HL-60 (cell line): ENCODE measurements around the gene CD48.

Source experiments
- SPI1 ChIP-seq: IDR thresholded peaks from 2 replicates; pipeline ENCODE4 v1.6.1; 2012; ENCODE audit warnings: low read depth, mild to moderate bottlenecking, borderline replicate concordance
- TF ChIP-seq, protein P1 (sequence below): IDR thresholded peaks from one replicate; pipeline ENCODE4 v1.5.1; 2011; ENCODE audit warnings: low read length, control low read depth, inconsistent platforms; ENCODE audit not compliant: insufficient read depth

DNA sequence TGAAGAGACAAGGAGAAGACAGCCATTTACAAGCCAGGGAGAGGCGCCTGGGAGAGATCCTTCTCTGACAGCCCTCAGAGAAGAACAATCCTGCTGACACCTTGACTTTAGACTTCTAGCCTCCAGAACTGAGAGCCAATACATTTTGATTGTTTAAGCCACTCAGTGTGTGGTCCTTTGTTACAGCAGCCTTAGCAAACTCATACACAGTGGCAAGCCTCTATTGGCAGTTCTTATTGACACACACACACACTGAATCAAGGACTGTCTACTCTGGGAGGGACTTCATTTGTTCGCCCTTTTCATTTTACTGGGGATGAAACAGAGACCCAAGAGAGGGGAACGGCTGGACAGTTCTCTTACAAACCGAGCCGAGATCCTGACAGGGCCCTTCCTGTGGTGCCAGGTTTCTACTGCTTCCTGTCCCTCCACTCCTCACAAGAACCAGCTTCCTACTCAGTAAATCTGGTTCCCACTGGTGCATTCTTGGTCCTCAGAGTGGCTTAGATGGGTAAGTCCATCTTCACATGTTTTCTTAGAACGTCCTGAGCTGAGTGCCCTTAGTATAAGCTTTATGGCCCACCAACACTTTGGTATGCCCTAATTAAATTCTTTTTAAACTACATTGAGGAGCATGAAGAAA lies 79.5 kb downstream of the CD48 start:
- TF ChIP-seq, protein P1, sequence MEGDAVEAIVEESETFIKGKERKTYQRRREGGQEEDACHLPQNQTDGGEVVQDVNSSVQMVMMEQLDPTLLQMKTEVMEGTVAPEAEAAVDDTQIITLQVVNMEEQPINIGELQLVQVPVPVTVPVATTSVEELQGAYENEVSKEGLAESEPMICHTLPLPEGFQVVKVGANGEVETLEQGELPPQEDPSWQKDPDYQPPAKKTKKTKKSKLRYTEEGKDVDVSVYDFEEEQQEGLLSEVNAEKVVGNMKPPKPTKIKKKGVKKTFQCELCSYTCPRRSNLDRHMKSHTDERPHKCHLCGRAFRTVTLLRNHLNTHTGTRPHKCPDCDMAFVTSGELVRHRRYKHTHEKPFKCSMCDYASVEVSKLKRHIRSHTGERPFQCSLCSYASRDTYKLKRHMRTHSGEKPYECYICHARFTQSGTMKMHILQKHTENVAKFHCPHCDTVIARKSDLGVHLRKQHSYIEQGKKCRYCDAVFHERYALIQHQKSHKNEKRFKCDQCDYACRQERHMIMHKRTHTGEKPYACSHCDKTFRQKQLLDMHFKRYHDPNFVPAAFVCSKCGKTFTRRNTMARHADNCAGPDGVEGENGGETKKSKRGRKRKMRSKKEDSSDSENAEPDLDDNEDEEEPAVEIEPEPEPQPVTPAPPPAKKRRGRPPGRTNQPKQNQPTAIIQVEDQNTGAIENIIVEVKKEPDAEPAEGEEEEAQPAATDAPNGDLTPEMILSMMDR, result no peak
- no peak for TF ChIP-seq SPI1
